ENCODE data around the gene CUX1. TPM values are rescaled to one million over a fixed set of nuclear protein-coding genes. Genes with fewer than 3 reads are reported as not detected.

CUX1 gene
- total and polyA plus RNA-seq, 12 donors, result 34.5 to 176 (median 145) TPM

- DNase-seq (no peak), ATAC-seq (no peak)
- peaks cover 0 to 5% (median 0%) of the 10 kb centered on the region in 9 donors for H3K4me1 ChIP-seq
- peaks cover 0 to 36% (median 0%) of the 10 kb centered on the region in 9 donors for H3K36me3 ChIP-seq
- no peak overlapping the region for H3K27ac ChIP-seq
- WGBS, 2 donors, result 91 to 94% methylated on average over 6 of the region's 6 CpGs
- TF ChIP-seq, protein P1, sequence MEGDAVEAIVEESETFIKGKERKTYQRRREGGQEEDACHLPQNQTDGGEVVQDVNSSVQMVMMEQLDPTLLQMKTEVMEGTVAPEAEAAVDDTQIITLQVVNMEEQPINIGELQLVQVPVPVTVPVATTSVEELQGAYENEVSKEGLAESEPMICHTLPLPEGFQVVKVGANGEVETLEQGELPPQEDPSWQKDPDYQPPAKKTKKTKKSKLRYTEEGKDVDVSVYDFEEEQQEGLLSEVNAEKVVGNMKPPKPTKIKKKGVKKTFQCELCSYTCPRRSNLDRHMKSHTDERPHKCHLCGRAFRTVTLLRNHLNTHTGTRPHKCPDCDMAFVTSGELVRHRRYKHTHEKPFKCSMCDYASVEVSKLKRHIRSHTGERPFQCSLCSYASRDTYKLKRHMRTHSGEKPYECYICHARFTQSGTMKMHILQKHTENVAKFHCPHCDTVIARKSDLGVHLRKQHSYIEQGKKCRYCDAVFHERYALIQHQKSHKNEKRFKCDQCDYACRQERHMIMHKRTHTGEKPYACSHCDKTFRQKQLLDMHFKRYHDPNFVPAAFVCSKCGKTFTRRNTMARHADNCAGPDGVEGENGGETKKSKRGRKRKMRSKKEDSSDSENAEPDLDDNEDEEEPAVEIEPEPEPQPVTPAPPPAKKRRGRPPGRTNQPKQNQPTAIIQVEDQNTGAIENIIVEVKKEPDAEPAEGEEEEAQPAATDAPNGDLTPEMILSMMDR (IDR thresholded peaks at IDR 0.05), result no peak
- H3K4me3 ChIP-seq, result no peak overlapping the region
- intact Hi-C loops (cut with DNase I), result no loop called here
- H3K27me3 ChIP-seq, result no peaks in the 10 kb centered on the region
- H3K9me3 ChIP-seq, result no peaks in the 10 kb centered on the region
These were observed 212.2 kb downstream of the CUX1 start for GRCh38 chr7:102029616-102030015.

- 81 to 89% methylated on average over 8 of the region's 8 CpGs for WGBS, 2 donors
- TF ChIP-seq, protein P1 (IDR thresholded peaks at IDR 0.05), result no peak
- H3K36me3 ChIP-seq, result peaks cover 0 to 36% (median 0%) of the 10 kb centered on the region in 9 donors
- H3K27ac ChIP-seq, result no peak overlapping the region
- no peaks in the 10 kb centered on the region for H3K9me3 ChIP-seq
- H3K27me3 ChIP-seq, result no peaks in the 10 kb centered on the region
- no peak for DNase-seq
- no peak overlapping the region for H3K4me3 ChIP-seq
- intact Hi-C loops (cut with DNase I), result no loop called here
- H3K4me1 ChIP-seq, result no peaks in the 10 kb centered on the region
- no peak for ATAC-seq
These were observed 213.3 kb downstream of the CUX1 start for GRCh38 chr7:102030696-102031095.

DNA sequence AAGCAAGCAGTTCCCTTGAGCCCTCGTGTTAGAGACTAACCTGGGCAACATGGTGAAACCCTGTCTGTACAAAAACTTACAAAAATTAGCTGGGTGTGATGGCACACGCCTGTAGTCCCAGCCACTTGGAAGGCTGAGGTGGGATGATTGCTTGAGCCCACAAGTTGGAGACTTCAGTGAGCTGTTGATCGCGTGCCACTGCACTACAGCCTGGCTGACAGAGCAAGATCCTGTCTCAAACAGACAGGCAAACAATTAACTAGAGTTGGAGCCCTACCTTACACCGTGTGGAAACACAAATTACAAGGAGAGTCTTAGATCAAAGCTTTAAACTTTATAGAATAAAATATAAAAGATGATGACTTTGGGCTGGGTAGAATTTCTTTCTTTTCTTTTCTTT, 219.5 kb downstream of the CUX1 start:
- DNase-seq, result no peak
- TF ChIP-seq, protein P1 (IDR thresholded peaks at IDR 0.05), result no peak
- H3K9me3 ChIP-seq, result no peaks in the 10 kb centered on the region
- peaks cover 0 to 1% (median 0%) of the 10 kb centered on the region in 9 donors for H3K36me3 ChIP-seq
- no peak overlapping the region for H3K4me3 ChIP-seq
- peaks cover 0 to 43% (median 10%) of the 10 kb centered on the region in 9 donors for H3K4me1 ChIP-seq
- peak overlapping the region in 4 of 10 donors; percentile 25 to 49 (median 33) for H3K27ac ChIP-seq
- intact Hi-C loops (cut with DNase I), result no loop called here
- peak in 2 of 8 donors; percentile 20 to 39 for ATAC-seq
- no peaks in the 10 kb centered on the region for H3K27me3 ChIP-seq
- 44 to 65% methylated on average over 5 of the region's 5 CpGs for WGBS, 2 donors

DNA sequence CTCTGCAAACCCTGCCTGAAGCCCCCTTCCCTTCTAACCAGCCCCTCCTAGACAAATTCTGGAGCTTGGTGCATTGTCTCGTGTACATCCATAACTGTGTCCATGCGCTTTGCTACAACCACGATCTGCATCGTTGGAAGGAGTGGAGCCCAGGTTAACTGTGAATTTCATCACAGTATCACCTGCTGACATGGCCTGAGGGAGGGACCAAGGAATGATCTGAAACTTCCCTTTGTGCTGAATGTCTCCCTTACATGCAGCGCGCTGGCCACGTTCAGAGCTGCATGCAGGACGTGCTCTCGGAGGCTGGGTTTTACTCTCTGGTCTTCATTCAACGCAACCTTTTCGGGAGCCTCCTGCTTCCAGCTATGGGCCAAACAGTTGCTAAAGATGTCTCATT, 222.3 kb downstream of the CUX1 start:
- Histone ChIP-seq H3K4me1 (peaks cover 2 to 59% (median 16%) of the 10 kb centered on the region in 9 donors), H3K27me3 (no peaks in the 10 kb centered on the region), H3K36me3 (no peaks in the 10 kb centered on the region), H3K4me3 (no peak overlapping the region), H3K27ac (peak overlapping the region in 7 of 10 donors; percentile 38 to 82 (median 76)), H3K9me3 (no peaks in the 10 kb centered on the region)
- 92 to 93% methylated on average over 11 of the region's 11 CpGs for WGBS, 2 donors
- intact Hi-C loops (cut with DNase I), result no loop called here
- DNase-seq (no peak), ATAC-seq (peak in 1 of 8 donors; percentile 3)
- TF ChIP-seq, protein P1 (IDR thresholded peaks at IDR 0.05), result no peak

Measured in heart right ventricle (tissue), 16 donors.